ENCODE data around the gene ARHGAP19. TPM values are rescaled to one million over a fixed set of nuclear protein-coding genes. Genes with fewer than 3 reads are reported as not detected.

ARHGAP19 gene
- total and polyA plus RNA-seq, 2 donors (not counting 3 experiments of a cell fraction or from before 2014, with no cell fraction given) = 6.8 to 20.0 TPM

DNA sequence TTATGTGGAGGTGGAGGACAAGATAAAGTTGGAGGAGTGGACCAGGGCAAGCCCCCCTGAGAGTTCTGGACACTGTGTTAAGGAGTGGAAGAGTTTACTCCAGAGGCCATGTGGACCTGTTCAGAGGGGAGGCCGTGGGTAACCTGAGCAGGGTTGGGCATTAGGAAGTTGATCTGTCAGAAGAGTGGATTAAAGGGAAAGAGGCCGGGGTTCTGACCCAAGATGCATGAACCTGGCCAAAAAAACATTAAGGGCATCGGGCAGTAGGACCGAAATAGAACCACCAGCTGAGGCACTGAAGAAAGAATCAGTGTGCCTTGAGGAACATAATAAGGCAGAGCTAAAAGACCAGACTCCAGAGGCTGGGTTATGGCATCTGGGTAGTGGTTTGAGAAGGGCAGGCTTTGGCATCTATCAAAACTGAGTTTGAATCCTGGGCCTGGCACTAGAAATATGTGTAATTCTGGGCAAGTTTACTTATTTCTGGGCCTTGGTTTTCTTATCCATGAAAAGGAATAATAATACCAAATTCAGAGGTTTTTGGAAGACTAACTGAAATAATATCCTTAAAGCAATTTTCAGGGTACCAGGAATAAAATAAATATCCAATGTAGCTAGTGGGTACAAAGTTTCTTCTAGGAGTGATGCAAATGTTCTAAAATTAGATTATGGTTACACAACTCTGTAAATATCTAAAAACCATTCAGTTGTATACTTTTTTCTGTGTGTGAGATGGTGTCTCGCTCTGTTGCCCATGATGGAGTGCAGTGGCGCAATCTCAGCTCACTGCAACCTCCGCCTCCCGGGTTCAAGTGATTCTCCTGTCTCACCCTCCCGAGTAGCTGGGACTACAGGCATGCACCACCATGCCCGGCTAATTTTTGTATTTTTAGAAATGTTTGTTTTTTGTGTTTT is 15.7 kb upstream of the ARHGAP19 start:
- CTCF ChIA-PET = interaction anchor here (1.1 kb wide), 1 partner anchor 235 kb away, joined by 4 read pairs; no protein-coding TSS in a partner anchor
- H3K4me3 ChIP-seq (replicated peaks in 1 of 3; ENCODE audit: insufficient read depth in 1 of 3, low read depth in 1 of 3, low read length in 3 of 3) = no peak overlapping the region

More for the DNA sequence above, 15.7 kb upstream of the ARHGAP19 start:
- Histone ChIP-seq H3K27me3 (ENCODE audit: control insufficient read depth in 2 of 2, insufficient read depth in 2 of 2, low read length in 2 of 2) (no peaks in the 10 kb centered on the region), H2AFZ (ENCODE audit: low read depth, low read length) (no peak overlapping the region), H3K4me2 (ENCODE audit: insufficient read depth, low read length) (no peak overlapping the region), H4K20me1 (replicated peaks; ENCODE audit: control insufficient read depth, extremely low read depth, insufficient read depth, low read length) (no peaks in the 10 kb centered on the region), H3K27ac (ENCODE audit: insufficient read depth, low read depth, low read length) (no peak overlapping the region), H3K79me2 (ENCODE audit: control insufficient read depth, insufficient read depth, low read length) (no peaks in the 10 kb centered on the region), H3K36me3 (ENCODE audit: control insufficient read depth in 2 of 2, extremely low read depth in 1 of 2, insufficient read depth in 2 of 2, low read length in 2 of 2) (no peaks in the 10 kb centered on the region), H3K9me3 (replicated peaks; ENCODE audit: control insufficient read depth, insufficient read depth, low read length) (no peaks in the 10 kb centered on the region), H3K4me1 (ENCODE audit: control insufficient read depth, extremely low read depth, insufficient read depth, low read length) (no peaks in the 10 kb centered on the region), H3K9ac (replicated peaks; ENCODE audit: extremely low read depth, insufficient read depth, low read length) (no peak overlapping the region), H3K9me1 (replicated peaks; ENCODE audit: control insufficient read depth, extremely low read depth, insufficient read depth, low read length) (no peaks in the 10 kb centered on the region)
- dilution Hi-C loops (cut with MboI; ENCODE audit: extremely low pct_ligation_motif_present, low sequenced_read_pairs) (no loop called here), intact Hi-C loops (cut with micrococcal nuclease) (no loop called here)
- BruUV-seq (replicated peaks) = no TSS peak
- FAIRE-seq (no peak), DNase-seq (ENCODE audit: low read depth, low spot score) (no peak)
- POLR2A ChIA-PET = no interaction called here
- TF ChIP-seq JUN (IDR thresholded peaks at IDR 0.05; ENCODE audit: borderline replicate concordance, insufficient read depth, insufficient read length, low read depth) (no peak), POLR2AphosphoS5 (IDR thresholded peaks at IDR 0.05; ENCODE audit: insufficient read depth, low read depth, low read length) (no peak), FOS (IDR thresholded peaks at IDR 0.05; ENCODE audit: borderline replicate concordance, insufficient read depth, low read length) (no peak), EZH2 (IDR thresholded peaks at IDR 0.05; ENCODE audit: borderline replicate concordance, low read depth, low read length, severe bottlenecking) (no peak), POLR2A (IDR thresholded peaks at IDR 0.05; ENCODE audit: low read depth, low read length) (no peak), MYC (IDR thresholded peaks at IDR 0.05; ENCODE audit: low read depth, low read length) (no peak), GATA2 (IDR thresholded peaks at IDR 0.05; ENCODE audit: insufficient read depth, insufficient read length, low read depth, low read length) (no peak)
- TF ChIP-seq, protein P1, sequence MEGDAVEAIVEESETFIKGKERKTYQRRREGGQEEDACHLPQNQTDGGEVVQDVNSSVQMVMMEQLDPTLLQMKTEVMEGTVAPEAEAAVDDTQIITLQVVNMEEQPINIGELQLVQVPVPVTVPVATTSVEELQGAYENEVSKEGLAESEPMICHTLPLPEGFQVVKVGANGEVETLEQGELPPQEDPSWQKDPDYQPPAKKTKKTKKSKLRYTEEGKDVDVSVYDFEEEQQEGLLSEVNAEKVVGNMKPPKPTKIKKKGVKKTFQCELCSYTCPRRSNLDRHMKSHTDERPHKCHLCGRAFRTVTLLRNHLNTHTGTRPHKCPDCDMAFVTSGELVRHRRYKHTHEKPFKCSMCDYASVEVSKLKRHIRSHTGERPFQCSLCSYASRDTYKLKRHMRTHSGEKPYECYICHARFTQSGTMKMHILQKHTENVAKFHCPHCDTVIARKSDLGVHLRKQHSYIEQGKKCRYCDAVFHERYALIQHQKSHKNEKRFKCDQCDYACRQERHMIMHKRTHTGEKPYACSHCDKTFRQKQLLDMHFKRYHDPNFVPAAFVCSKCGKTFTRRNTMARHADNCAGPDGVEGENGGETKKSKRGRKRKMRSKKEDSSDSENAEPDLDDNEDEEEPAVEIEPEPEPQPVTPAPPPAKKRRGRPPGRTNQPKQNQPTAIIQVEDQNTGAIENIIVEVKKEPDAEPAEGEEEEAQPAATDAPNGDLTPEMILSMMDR (IDR thresholded peaks at IDR 0.05; ENCODE audit: extremely low read depth in 1 of 2, insufficient read depth in 1 of 2, low read depth in 1 of 2, low read length in 2 of 2) = no peak
- TF ChIP-seq, protein P2, sequence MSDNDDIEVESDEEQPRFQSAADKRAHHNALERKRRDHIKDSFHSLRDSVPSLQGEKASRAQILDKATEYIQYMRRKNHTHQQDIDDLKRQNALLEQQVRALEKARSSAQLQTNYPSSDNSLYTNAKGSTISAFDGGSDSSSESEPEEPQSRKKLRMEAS (IDR thresholded peaks at IDR 0.05; ENCODE audit: insufficient read depth, insufficient read length) = no peak

Measured in endothelial cell of umbilical vein (primary cell).